ENCODE results near the gene UBE2O.
"Not testable (repeated sequence)": the region's sequence is repeated elsewhere in the genome, so short reads cannot be mapped to it uniquely, and the experiment has no call there.

Gene UBE2O

DNA sequence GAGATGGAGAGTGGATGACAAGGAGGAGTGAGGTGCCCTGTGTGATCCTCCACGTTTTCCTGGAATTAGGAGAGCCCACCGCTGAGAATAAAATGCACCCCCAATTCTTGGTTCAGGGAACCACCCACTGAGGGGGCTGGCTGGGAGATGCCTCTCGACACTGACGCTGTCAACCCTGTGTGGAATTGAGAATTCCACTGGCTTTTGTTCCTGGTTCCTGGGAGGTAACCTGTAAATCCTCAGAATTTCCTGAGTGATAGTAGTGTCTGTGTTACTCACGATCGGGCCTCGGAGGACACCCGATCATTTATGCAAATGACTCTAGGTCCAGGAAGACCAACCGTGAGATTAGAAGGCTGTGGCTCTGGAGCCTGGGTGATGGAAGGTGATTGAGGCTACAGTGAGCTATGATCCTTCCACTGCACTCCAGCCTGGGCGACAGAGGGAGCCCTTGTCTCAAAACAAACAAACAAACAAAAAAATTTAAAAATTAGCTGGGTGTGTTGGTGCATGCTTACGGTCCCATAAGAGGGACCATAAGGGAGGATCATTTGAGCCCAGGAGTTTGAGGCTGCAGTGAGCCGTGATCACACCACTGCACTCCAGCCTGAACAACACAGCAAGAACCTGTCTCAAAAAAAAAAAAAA is 87.6 kb downstream of the UBE2O start:
- H3K4me1 Mint-ChIP-seq = peaks cover 36% of the 10 kb centered on the region
- H3K9me3 Mint-ChIP-seq = no peaks in the 10 kb centered on the region
- H3K36me3 Mint-ChIP-seq (ENCODE audit: low read depth) = no peaks in the 10 kb centered on the region
- TF ChIP-seq, protein P1, sequence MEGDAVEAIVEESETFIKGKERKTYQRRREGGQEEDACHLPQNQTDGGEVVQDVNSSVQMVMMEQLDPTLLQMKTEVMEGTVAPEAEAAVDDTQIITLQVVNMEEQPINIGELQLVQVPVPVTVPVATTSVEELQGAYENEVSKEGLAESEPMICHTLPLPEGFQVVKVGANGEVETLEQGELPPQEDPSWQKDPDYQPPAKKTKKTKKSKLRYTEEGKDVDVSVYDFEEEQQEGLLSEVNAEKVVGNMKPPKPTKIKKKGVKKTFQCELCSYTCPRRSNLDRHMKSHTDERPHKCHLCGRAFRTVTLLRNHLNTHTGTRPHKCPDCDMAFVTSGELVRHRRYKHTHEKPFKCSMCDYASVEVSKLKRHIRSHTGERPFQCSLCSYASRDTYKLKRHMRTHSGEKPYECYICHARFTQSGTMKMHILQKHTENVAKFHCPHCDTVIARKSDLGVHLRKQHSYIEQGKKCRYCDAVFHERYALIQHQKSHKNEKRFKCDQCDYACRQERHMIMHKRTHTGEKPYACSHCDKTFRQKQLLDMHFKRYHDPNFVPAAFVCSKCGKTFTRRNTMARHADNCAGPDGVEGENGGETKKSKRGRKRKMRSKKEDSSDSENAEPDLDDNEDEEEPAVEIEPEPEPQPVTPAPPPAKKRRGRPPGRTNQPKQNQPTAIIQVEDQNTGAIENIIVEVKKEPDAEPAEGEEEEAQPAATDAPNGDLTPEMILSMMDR (IDR thresholded peaks at IDR 0.05; ENCODE audit: unreplicated experiment in 3 of 3) = peak in 2 of 3 experiments; percentile 12 to 20
- peaks cover 10% of the 10 kb centered on the region for H3K27me3 Mint-ChIP-seq (ENCODE audit: low read depth)
- H3K27ac Mint-ChIP-seq = peak overlapping the region in 1 of 3 experiments; percentile 65
- H3K4me3 Mint-ChIP-seq = no peak overlapping the region

DNA sequence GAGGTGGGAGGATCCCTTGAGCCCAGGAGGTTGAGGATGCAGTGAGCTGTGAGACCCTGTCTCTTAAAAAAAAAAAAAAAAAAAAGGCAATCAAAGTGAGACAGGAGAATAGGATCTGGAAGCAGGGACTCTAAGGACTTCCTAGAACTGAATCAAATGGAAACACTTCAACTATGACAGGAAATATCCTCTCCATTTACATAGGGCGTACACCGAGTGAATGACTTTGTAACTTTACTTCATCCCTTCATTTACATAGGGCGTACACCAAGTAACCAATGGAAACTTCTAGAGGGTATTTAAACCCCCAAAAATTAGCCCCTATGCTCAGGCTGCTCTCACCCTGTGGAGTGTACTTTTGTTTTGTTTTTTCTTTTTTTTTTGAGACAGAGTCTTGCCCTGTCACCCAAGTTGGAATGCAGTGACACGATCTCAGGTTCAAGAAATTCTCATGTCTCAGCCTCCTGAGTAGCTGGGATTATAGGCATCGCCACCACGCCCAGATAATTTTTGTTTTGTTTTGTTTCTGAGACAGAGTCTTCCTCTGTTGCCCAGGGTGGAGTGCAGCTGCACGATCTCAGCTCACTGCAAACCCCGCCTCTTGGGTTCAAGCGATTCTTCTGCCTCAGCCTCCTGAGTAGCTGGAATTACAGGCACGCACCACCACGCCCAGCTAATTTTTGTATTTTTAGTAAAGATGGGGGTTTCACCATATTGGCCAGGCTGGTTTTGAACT is 89.7 kb downstream of the UBE2O start:
- peaks cover 5% of the 10 kb centered on the region for H3K27me3 Mint-ChIP-seq (ENCODE audit: low read depth)
- no peaks in the 10 kb centered on the region for H3K9me3 Mint-ChIP-seq
- H3K4me3 Mint-ChIP-seq = no peak overlapping the region
- no peak overlapping the region for H3K27ac Mint-ChIP-seq
- peaks cover 20% of the 10 kb centered on the region for H3K4me1 Mint-ChIP-seq
- TF ChIP-seq, protein P1 (IDR thresholded peaks at IDR 0.05; ENCODE audit: unreplicated experiment in 3 of 3) = no peak
- no peaks in the 10 kb centered on the region for H3K36me3 Mint-ChIP-seq (ENCODE audit: low read depth)

DNA sequence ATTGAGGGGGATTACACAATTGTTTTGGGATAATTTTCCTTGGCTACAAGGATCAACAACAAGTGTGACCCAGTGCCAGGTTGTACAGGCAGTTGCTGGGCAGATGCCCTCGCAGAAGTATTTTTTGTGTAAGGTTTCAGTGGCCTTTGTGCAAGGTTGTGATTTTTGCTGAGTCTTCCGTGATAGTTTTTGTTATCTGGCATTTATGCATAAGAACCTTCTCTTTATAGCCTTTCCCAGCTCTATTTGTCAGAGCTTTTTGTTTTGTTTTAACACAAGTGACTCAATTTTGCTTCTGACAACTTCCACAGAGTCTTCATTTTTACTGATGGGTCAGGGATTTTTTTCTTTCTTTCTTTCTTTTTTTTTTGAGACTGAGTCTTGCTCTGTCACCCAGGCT is 92.5 kb downstream of the UBE2O start:
- Mint-ChIP-seq H3K27ac (peak overlapping the region in 2 of 3 experiments; percentile 24 to 29), H3K9me3 (no peaks in the 10 kb centered on the region), H3K4me1 (peaks cover 13% of the 10 kb centered on the region), H3K4me3 (no peak overlapping the region), H3K36me3 (ENCODE audit: low read depth) (no peaks in the 10 kb centered on the region), H3K27me3 (ENCODE audit: low read depth) (peaks cover 3% of the 10 kb centered on the region)
- TF ChIP-seq, protein P1 (IDR thresholded peaks at IDR 0.05; ENCODE audit: unreplicated experiment in 3 of 3) = no peak

DNA sequence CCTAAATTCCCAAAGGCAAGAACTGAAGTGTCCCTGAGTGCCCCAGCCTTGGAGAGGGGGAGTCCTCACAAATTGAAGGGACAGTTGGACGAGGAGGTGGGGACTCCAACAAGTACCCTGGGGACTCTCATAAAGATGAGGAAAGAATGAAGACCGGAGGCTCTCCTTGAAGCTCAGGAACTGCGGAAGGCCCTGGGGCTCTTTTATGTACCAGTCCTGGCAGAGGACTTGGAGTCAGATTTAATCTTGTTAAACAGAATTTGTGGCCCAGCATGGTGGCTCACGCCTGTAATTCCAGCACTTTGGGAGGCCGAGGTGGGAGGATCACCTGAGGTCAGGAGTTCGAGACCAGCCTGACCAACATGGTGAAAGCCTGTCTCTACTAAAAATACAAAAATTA is 93.2 kb downstream of the UBE2O start:
- H3K27me3 Mint-ChIP-seq (ENCODE audit: low read depth); H3K36me3 Mint-ChIP-seq (ENCODE audit: low read depth); H3K4me3 Mint-ChIP-seq; H3K27ac Mint-ChIP-seq; H3K9me3 Mint-ChIP-seq: not testable (repeated sequence)
- H3K4me1 Mint-ChIP-seq = peaks cover 13% of the 10 kb centered on the region

DNA sequence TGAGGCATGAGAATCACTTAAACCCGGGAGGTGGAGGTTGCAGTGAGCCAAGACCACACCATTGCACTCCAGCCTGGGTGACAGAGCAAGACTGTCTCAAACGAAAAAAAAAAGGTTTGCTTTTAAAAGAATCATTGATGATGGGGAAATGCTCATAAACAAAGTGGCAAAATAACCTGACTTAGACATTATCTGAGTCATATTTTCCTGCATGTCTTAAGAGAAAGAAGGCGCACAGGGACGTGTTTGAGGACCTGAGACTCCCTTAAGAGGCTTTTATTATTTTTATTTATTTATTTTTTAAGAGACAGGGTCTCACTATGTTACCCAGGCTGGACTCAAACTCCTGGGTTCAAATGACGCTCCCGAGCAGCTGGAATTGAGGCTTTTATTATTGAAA is 93.6 kb downstream of the UBE2O start:
- TF ChIP-seq, protein P1 (IDR thresholded peaks at IDR 0.05; ENCODE audit: unreplicated experiment in 3 of 3) = no peak

DNA sequence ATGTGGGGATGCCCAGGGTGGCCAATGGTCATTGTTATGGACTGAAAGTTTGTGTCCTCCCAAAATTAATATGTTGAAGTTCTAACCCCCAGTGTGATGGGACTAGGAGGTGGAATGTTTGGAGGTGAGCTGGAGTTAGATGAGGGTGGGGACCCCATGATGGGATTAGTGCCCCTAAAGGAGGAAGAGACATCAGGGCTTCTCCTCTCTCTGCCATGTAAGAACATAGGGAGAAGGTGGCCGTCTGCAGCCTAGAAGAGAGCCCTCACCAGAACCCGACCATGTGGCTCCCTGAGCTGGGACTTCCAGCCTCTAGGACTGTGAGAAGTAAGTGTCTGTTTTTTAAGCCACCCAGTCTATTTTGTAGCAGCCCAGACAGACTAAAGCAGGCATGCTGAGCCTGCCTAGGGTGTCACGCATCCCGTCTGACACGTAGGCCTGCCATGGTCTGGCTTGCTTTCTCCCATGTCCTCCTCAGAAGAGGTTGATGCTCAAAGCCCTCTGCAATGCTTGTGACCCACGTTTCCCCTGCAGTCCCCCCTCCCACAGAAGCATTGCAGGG is 95.3 kb downstream of the UBE2O start:
- Mint-ChIP-seq H3K36me3 (ENCODE audit: low read depth) (no peaks in the 10 kb centered on the region), H3K4me3 (peak overlapping the region in 1 of 3 experiments; percentile 14), H3K27me3 (ENCODE audit: low read depth) (no peaks in the 10 kb centered on the region), H3K4me1 (peaks cover 13% of the 10 kb centered on the region), H3K27ac (no peak overlapping the region), H3K9me3 (no peaks in the 10 kb centered on the region)
- TF ChIP-seq, protein P1 (IDR thresholded peaks at IDR 0.05; ENCODE audit: unreplicated experiment in 3 of 3) = no peak

More for the DNA sequence above, 93.6 kb downstream of the UBE2O start:
- peaks cover 13% of the 10 kb centered on the region for H3K4me1 Mint-ChIP-seq
- no peaks in the 10 kb centered on the region for H3K9me3 Mint-ChIP-seq
- H3K27ac Mint-ChIP-seq = no peak overlapping the region
- no peak overlapping the region for H3K4me3 Mint-ChIP-seq
- no peaks in the 10 kb centered on the region for H3K36me3 Mint-ChIP-seq (ENCODE audit: low read depth)
- H3K27me3 Mint-ChIP-seq (ENCODE audit: low read depth) = no peaks in the 10 kb centered on the region
